ENCODE data around the gene LTB. TPM values are rescaled to one million over a fixed set of nuclear protein-coding genes. Genes with fewer than 3 reads are reported as not detected.

LTB gene
- total and polyA plus RNA-seq, 2 of the 13 experiments (the other 11 are each of a cell fraction or from before 2014, with no cell fraction given): 0.09 to 0.22 TPM

- TF ChIP-seq NR2F1 (CRISPR knock-in tag; IDR thresholded peaks at IDR 0.05) (no peak), HOXA3 (CRISPR knock-in tag; IDR thresholded peaks at IDR 0.05) (peak; percentile 52; the same call in 1 of the 2 replicates), NFE2L2 (IDR thresholded peaks at IDR 0.05; ENCODE audit: low read length) (no peak), ZNF407 (CRISPR knock-in tag; IDR thresholded peaks at IDR 0.05; ENCODE audit: not compliant biosample characterization) (no peak), MBNL3 (CRISPR knock-in tag; conservative IDR thresholded peaks at IDR 0.05) (no peak), ZNF468 (CRISPR knock-in tag; IDR thresholded peaks at IDR 0.05) (0 out of 2 replicates have a peak, but pooled peaks have one; percentile 40), RBM39 (IDR thresholded peaks at IDR 0.05; ENCODE audit: low read depth, low read length, poor library complexity, severe bottlenecking) (peak; percentile 72), ZNF30 (CRISPR knock-in tag; IDR thresholded peaks at IDR 0.05) (peak; percentile 81; the same call in 1 of the 2 replicates), HMG20B (CRISPR knock-in tag; conservative IDR thresholded peaks at IDR 0.05) (peak; percentile 62; the same call in 1 of the 2 replicates), SATB2 (CRISPR knock-in tag; IDR thresholded peaks at IDR 0.05) (0 out of 2 replicates have a peak, but pooled peaks have one; percentile 56), ZNF564 (CRISPR knock-in tag; IDR thresholded peaks at IDR 0.05) (peak; percentile 82; the same call in 1 of the 2 replicates), ZMYM4 (CRISPR knock-in tag; IDR thresholded peaks at IDR 0.05) (peak; percentile 74), ZNF205 (CRISPR knock-in tag; IDR thresholded peaks at IDR 0.05) (peak; percentile 94; the same call in 1 of the 2 replicates), ZNF614 (CRISPR knock-in tag; IDR thresholded peaks at IDR 0.05; ENCODE audit: borderline replicate concordance) (peak; percentile 89; the same call in 1 of the 2 replicates), ZNF629 (CRISPR knock-in tag; conservative IDR thresholded peaks at IDR 0.05) (no peak), CBX2 (IDR thresholded peaks at IDR 0.05; ENCODE audit: low read depth, low read length) (no peak), CBX2 (CRISPR knock-in tag; IDR thresholded peaks at IDR 0.05; ENCODE audit: low read depth) (peak; percentile 25; the same call in 1 of the 2 replicates), HDAC6 (IDR thresholded peaks at IDR 0.05; ENCODE audit: low read depth, low read length) (no peak)
- TF ChIP-seq, protein P1, sequence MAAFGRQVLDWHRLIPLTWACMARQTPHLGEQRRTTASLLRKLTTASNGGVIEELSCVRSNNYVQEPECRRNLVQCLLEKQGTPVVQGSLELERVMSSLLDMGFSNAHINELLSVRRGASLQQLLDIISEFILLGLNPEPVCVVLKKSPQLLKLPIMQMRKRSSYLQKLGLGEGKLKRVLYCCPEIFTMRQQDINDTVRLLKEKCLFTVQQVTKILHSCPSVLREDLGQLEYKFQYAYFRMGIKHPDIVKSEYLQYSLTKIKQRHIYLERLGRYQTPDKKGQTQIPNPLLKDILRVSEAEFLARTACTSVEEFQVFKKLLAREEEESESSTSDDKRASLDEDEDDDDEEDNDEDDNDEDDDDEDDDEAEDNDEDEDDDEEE (CRISPR knock-in tag; IDR thresholded peaks at IDR 0.05): 0 out of 2 replicates have a peak, but pooled peaks have one; percentile 84
- TF ChIP-seq, protein P2, sequence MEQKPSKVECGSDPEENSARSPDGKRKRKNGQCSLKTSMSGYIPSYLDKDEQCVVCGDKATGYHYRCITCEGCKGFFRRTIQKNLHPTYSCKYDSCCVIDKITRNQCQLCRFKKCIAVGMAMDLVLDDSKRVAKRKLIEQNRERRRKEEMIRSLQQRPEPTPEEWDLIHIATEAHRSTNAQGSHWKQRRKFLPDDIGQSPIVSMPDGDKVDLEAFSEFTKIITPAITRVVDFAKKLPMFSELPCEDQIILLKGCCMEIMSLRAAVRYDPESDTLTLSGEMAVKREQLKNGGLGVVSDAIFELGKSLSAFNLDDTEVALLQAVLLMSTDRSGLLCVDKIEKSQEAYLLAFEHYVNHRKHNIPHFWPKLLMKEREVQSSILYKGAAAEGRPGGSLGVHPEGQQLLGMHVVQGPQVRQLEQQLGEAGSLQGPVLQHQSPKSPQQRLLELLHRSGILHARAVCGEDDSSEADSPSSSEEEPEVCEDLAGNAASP (CRISPR knock-in tag; IDR thresholded peaks at IDR 0.05; ENCODE audit: borderline replicate concordance): 0 out of 2 replicates have a peak, but pooled peaks have one; percentile 60
Measured at GRCh38 chr6:31580807-31581433, 1.3 kb downstream of the LTB start (continued).
